ENCODE measurements around the gene CCDC141.

Gene CCDC141

DNA sequence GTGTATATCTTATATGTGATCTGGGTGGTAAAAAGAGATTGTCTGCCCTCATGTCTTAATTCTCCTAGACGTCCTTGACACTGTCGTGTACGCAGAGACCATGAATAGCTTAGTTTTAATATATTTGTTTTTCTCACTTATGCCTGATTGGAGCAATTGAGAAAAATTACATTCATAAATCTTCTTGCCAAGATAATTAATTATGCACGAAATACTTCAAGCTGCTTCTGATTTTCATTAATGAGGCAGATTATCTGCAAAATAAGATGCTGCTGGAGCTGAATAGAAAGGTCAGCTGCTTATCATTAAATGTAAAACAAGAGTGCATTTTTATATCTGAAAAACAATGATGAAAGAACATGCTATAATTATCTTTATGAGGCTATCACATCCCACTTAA is 95.9 kb downstream of the CCDC141 start:
- DNase-seq: no peak

- no peak for DNase-seq
Observed at GRCh38 chr2:178951266-178952006, 98.5 kb downstream of the CCDC141 start.

GRCh38 chr2:178949584-178949983 is 100.4 kb downstream of the CCDC141 start:
- no peak for DNase-seq

- DNase-seq: no peak
Observed at GRCh38 chr2:178949151-178949550, 100.8 kb downstream of the CCDC141 start.

GRCh38 chr2:178947006-178947405 is 102.9 kb downstream of the CCDC141 start:
- no peak for DNase-seq

- no peak for DNase-seq
Observed at GRCh38 chr2:178946494-178946893, 103.4 kb downstream of the CCDC141 start.

GRCh38 chr2:178943745-178944144 is 106.2 kb downstream of the CCDC141 start:
- no peak for DNase-seq

DNA sequence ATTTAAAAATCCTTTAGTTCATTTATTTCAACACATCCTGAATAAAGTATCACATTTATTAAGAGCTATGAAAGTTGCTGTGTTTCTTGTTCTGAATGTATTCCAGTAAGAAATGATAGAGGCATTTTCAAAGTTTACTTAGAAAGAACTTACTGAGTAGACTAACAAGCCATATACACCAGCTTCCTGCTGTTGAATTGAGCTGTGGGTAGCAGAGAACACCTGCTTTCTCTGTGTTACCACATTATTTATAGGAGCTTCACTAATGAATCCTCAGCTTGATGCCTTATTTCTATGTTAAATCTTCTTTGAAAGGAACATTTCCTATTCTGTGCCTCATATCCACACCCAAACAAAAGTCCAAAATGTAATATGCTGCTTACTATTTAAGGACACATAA is 115.4 kb downstream of the CCDC141 start:
- no peak for DNase-seq

DNA sequence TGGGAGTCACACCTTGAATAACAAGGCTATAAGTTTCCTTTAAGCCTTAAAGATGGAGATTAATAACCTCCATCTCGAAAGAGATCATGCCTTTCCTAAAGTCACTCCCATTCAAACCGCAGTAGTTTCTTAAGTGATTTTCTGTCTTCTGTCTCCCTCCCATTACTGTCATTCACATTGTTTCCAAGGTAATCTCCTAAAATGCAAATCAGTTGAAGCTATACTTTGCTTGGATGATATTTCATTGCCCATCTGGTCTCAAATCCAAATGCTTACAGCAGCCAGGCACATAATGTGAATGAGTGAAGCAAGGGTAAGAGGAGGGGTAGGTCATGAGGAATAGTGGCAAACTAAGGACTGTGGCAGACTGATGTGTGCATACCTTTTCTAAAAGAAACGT is 116.4 kb downstream of the CCDC141 start:
- no peak for DNase-seq

GRCh38 chr2:178928077-178928476 is 121.9 kb downstream of the CCDC141 start:
- no peak for DNase-seq

DNA sequence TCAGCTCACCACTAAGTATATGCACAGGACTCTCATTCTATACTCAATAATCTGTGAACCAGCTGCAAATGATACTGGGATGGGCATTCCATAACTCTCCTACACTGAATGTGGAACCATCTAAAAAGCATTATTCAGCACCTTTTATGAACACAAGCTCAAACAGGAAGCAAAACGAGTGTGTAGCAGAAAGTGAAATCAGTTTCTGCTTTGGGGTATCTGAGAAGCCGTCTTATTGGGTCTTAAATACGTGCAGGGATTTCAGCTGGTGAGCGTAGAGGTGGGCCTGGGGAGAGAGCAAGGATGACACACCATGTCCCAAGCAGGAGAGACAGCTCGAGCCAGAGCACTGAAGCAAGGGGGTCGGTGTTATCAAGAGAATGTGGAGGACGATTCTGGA is 122.8 kb downstream of the CCDC141 start:
- no peak for DNase-seq

DNA sequence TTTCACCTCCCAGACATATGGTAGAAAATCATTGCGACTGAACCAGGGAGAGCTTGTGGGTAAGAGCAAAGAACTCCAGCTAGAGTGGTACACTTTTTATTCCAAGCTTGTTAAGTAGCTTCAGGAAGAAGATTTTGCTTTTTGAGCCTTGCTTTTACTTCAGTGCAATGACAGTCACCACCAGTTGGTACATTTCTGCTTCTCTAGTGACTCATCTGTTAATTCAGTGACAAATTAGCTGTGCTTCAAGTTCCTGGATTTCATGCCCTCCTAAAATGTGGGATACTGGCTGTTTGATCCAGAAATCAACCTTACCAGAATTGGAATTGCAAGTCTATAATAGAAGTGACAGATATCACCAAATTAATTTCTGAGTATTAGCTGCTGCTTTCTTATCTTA is 125.1 kb downstream of the CCDC141 start:
- DNase-seq: no peak

DNA sequence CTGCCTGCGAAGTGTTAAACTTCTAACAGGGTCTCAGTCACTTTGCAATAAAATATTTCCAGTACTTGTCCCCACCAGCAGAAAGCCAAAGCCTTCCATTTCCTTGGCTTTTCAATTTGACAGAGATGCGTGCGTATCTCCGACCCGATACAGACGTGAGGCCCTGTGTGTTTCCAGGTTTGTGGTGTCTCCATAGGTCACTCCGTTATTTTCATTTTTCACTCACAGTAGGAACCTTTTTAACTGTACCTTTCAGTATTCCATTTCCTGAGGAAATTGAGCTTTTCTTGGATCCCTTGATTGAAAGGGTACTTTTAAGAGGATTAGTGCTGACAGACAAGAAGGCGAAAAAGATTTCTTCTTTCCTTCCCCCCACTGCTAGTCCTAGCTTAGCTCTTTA is 126.4 kb downstream of the CCDC141 start:
- no peak for DNase-seq

GRCh38 chr2:178920916-178921513 is 128.9 kb downstream of the CCDC141 start:
- no peak for DNase-seq

DNA sequence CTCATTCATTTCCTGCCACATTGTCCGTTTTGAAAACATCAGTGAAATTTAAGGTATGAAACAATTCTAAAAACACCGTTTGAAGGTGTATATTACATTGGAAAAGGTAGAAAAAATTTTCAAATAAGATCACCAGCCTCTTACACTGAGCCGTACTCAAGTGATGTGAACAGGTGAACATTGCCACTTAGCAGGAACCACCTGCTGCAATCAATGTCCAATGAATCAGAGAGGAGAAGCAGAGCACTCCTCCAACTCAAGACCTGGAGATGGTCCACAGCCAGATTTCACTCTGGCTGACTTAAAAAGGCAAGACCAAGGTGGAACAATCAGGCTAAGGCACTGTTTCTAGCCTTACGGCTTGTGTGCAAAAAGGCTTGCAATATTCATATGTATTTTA is 132.4 kb downstream of the CCDC141 start:
- peak; percentile 71 for DNase-seq

GRCh38 chr2:178915423-178916173 is 134.3 kb downstream of the CCDC141 start:
- DNase-seq: no peak

DNA sequence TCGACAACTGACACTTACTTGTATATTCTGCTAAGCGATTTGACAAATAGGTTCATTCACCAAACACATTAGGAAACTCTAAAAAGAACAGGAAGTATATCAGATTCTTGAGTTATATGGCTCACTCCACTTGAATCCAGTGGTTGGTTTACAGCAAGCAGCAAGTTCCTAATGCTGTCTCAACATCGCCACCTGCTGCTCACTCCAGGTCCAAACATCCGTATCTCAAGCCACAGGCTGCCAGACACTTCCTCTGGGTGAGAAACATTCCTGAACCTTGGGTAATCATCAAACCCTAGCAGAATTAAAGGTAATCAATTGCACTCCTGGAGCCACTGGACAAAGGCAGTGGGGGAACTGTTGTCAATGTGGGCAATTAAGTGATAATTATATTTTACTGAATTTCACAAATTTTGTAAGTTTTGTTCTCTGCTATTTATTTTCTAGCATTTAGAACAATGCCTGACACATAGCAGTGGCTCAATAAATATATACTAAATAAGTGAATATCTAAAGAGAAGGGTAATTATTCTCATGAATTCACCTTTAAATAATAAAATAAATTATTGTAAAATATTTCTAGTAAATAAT is 135.6 kb downstream of the CCDC141 start:
- peak; percentile 92 for DNase-seq

GRCh38 chr2:178913049-178913441 is 136.9 kb downstream of the CCDC141 start:
- DNase-seq: no peak

DNA sequence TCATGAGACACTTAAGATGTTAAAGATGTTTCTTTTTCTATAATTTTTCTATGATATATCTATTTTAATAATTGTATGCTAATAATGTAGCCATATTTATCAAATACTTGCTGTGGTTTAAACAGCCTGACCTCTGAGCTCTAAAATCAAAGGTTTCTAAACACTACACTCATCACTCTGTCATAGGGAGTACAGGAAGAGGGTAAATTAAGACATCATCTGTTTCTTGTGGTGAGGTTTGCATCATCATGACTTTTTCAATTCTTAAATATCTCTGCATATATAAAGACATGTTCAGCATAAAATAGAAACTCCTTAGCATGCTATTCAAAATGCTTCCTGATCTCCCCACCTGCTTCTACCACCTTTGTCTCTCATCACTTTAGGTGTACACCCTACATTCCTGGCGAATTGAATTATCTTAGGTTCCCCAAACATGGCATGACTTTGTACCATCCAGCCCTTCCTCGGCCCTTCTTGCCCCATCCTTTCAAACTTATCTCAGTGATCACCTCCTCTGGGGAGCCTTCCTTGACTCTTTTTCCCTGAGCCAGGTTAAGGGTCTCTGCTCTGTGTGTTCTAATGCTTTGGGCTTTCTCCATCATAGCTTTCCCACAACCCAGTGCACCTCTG is 137.4 kb downstream of the CCDC141 start:
- no peak for DNase-seq

DNA sequence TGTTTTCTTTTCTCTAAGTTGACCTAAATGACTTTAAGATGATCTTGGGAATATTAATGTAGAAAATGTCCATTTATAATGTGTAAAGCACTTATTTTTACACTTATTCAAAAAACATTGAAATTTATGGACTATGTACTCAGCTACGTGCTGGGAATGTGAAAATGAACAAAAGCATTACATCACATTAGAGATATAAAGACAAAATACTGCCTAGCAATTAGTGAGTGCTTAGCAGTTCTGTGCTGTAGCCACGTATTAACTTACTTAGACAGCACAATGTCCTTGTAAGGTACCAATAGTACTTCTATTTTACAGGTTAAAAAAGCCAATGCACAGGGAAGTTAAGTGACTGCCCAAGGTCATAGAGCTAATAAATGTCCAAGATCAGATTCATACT is 138.9 kb downstream of the CCDC141 start:
- DNase-seq: no peak

- DNase-seq: no peak
Observed at GRCh38 chr2:178910005-178910404, 139.9 kb downstream of the CCDC141 start.

DNA sequence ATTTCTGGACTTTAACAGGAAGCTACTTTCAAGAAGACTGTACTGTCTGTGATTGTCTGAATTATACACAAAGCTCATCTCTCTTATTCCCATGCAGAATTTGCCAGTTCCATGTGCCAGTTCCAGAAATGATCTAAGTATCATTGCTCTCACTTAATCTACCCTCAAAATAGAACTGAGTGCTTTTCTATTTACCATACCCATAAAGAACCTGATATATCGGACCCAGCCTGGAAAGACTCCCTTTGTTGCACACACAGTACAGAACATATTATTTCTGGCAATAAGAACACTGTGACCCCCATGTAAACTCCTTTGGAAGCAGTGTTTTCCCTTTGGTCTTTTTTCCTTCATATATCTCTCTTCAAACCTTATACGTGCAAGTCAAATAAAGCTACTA is 140.4 kb downstream of the CCDC141 start:
- DNase-seq: no peak

DNA sequence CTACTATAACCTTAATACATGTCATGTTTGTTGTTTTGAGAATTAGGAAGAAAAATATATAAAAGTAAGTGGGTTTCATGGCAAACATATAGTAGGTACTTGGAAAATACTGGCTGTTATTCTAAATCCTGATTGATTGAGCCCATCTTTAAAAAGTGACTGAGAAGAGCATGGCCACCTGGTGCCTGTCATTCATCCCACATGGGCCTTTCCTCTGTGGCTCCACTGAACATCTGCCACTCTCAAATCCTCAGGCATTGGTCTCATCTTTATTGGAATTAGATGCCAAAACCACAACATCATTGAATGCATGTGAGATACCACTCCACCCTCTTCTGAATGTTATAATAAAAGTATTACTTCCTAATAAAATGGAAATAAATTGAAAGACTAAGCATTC is 141.1 kb downstream of the CCDC141 start:
- DNase-seq: no peak

Data from NCI-H510A treated with DMSO at 0.1 percent for 48 hours (cell line).